GM19324 (cell line): ENCODE measurements around the gene STXBP3.
"Not testable (repeated sequence)": the region's sequence is repeated elsewhere in the genome, so short reads cannot be mapped to it uniquely, and the experiment has no call there.

Experiments
- ATAC-seq: cut with Tn5 transposase; IDR thresholded peaks from one replicate; pipeline ENCODE4 v1.9.1; 2021; ENCODE audit warnings: mild to moderate bottlenecking, moderate library complexity; ENCODE audit not compliant: unreplicated experiment, low FRiP score

STXBP3 gene

DNA sequence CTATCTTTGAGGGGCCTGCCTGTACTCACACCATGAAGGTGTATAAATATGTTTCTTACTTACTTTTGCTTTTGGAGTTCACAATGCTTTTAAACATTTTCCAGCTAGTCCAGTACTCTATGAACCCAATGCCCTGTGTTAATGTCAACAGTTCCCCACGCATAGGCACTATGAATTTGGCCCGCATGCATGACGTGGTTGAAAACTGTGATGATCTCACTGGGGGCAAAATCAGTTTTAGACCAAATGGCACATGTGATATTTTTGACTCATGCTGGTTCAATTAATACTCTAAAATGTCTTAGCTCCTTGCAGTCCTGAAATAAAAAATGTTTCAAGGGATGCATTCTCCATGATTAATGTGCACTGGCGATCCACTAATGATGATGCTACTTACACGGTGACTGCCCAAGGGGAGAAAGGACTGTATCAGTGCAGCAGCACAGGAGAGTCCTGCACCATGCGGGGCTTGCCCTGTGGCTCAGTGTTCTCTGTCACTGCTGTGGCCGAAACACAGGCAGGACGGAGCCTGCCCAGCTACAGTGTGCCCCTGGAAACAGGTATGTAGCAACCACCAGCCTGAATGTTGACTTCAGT, 18.0 kb upstream of the STXBP3 start:
- ATAC-seq: no peak

DNA sequence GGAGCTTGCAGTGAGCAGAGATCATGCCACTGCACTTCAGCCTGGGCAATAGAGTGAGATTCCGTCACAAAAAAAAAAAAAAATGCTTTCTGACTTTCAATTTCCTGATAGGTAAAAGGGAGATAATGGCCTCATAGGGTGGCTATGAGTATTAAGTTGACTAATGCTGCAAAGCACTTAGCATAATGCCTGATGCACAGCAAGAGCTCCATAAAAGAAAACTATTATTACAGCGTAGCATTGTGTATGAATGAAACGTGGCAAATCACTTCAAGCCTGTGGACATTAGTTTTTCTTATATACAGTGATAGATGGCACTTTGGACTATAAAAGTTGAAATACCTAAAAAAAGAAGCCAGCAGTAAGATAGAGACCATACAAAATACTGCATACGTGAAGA, 17.0 kb upstream of the STXBP3 start:
- ATAC-seq: no peak

DNA sequence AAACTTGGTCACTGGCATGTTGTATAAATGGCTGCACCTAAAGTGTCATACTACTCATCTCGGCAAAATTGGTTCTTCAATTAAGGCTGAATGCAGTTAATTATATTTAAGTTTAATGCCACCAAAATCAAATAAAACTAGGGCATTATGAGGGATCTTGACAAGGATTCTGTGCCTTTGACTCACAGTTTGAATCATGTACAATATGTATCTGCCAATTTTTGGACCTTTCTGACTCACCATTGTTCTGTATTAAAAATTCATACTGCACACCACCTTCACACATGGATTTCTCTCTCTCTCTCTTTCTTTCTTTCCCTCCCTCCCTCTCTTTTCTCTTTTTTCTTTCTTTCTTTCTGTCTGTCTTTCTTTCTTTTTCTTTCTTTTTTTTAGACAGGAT, 14.1 kb upstream of the STXBP3 start:
- ATAC-seq: no peak

DNA sequence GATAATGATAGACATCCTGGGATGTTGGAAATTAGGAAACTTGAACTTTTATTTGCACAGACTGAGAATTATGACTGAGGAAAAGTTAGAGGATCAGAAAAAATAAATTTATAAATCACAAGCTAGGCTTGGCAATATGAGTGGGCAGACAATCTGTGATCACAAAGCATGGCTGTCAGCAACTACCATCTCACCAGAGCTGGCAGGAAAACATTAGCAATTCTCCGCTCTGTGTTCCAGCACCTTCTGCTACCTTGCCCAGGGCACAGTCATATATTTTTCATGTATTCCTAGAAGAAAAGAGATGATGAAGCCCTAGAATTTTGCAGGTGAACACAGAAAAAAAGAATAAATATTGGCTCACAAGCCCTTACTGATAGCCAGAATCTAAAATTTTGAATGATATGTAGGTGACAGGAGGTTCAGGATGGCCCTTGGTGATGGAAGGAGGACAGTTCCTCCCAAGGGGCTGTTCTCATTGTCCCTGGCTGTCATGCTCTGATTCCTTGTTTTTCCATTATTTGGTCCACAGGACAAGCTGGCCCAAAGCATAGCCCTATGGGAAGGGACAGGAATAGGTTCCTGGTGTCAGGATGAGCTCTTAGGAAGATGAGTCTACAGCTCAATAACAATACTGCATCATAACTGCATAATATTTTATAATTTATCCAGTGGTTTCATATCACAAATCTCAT, 12.2 kb upstream of the STXBP3 start:
- no peak for ATAC-seq

DNA sequence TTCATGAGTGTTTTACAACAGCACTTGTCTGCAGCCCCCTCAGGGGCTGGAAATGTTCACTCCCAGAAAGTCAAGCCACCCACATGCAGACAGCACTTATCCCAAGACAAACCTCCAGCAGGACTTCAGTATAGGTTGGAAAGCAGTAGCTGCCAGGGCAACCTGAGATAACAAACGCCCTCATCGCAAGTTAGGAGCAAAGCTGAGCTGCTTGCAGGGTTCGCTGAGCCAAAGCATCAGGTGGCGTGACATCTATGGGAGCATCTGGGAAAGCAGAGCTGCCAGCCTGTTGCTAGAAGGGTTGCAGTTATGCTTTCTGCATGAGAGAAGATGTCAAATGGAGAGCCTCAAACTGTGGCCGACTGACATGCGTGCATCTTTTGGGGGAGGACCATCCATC, 4.2 kb upstream of the STXBP3 start:
- no peak for ATAC-seq

DNA sequence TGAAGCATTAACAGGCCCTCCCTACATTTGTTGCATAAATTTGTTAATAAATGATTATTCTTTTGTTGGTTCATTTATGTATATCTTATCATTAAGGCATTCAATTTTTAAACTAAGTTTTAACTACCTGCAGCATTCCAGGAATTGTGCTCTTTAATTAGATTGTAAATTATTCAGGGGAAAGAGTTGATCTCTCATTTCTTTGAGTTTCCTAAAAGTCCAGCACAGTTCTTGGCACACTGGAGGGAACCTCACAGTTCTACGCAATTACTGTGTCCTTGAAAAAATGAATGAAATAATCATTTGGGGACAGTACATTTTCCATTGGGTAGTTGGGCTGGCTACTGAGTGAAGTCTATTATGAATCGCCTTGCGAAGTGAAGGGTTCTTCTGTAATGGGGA, 493 bp upstream of the STXBP3 start:
- ATAC-seq: no peak

DNA sequence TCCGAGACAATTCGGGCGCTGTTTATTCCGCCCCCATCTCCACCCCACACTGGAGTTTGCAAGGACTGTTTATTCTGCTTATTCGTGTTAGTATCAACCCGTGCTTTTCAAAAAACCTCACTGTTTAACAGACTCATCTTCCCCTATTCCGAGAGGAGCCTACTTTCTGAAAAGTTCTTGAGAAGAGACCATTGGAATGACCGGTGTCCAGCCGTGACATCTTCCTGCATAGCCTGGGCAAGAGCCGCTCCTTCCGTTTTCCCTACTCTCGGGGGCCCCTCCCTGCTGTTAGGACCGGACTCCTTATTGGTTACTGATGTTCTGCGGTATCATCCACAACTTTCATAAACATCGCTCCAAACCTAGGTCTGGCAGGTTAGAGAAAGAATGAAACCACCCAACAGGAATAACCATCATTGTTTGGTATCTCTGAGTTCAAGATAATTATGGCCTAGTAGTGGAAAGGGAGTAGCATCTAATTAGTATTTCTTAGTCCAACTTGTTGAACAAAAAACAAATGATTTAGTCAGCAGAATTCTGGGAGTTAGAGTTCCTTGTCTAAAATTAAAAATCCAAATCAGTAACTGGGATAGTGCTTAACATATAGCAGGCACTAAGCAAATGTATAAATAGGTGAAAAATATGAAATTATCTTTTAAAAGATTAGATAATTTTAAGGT, 837 bp downstream of the STXBP3 start:
- peak; percentile 8 for ATAC-seq

DNA sequence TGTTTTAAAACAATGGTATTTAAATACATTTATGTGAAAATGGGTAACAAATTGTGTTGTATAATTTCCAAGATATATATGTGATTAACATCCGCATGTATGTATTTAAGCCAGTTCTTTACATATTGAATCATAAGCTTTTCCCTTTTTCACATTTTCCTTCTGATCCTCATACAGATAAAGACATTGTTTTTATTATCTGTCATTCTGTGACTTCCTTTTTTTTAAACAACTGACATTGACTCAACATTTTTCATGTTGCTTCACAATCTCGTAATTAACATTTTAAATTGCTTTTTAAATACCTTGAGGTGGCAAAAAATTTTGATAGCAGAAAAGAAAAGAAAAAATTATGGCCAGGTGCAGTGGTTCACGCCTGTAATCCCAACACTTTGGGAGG, 1.4 kb downstream of the STXBP3 start:
- ATAC-seq: no peak

DNA sequence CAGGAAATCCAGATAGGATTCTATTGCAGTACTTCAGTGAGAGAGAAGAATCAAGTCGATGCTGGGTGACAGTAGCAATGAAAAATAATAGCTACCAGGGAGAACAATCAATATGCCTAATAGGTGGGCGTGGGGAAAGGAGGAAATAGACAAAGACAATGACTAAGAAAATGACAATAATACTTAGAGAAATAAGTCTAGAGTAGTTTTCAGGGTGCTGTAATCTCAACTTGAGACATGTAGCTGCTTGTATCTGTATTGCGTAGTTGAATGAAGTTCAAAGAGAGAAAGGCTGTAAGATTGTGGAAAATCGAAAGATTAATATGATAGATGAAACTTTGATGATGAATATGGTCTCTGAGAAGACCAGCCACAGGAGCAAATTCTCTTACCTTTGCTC, 2.6 kb downstream of the STXBP3 start:
- ATAC-seq: no peak

DNA sequence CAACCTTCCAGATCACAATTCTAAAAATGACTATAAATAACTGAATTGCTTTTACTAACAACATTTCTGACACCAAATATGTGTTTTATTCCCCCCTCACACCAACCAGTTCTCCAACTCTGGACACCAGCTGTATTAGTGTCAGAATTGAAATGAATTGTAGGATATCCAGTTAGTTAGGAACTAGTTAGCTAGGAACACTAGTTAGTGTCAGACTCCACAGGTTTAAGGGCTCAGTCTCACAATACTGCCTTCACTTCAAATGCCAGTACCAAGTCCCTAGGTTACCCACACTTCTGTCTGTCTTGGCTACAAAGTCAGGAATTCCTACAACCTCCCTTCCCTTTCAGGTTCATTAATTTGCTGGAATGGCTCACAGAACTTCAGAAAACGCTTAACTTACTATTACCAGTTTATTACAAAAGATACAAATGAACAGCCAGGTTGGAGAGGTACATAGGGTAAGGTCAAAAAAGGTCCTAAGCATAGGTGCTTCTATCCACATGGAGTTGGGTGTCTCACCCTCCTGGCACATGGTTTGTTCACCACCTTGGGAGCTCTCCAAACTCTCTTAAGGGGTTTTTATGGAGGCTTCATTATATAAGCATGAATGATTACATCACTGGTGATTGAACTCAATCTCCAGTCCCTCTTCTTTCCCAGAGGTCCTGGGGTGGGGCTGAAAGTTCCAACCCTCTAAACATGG, 4.2 kb downstream of the STXBP3 start:
- no peak for ATAC-seq

DNA sequence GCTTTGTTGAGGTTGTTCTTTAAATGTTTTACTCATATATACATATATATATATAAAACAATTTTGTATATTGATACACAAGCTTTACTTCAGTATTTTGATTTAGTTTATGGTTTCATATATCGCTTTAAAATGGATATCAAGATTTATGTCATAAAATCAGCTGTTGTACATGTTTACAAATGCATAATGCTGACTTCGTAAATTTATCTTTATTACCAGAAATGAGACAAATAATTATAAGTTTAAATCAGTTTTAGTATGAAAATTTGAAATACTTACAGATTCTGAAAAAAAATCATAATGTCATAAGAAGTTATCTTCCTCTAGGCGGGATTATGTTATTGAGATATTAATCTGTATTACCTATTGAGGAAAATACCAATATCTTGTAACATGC, 6.9 kb downstream of the STXBP3 start:
- ATAC-seq: no peak

DNA sequence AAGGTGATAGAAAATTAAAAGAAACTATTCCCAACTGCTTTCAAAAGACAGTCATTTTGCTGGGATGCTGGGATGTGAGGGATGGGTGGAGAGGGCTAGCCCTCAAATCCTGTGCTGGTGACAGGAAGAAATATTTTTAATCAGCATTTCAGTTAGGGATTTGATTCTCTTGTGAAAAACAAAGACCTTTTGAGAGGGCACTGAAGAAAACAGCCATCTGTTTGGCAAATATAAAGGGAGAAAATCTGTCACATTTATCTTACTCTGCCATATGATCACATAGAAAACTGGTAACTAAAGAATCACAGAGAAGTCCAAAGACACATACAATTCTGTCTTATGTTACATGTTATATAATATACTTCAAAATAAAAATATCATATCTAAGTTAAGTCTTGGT, 12.3 kb downstream of the STXBP3 start:
- no peak for ATAC-seq

DNA sequence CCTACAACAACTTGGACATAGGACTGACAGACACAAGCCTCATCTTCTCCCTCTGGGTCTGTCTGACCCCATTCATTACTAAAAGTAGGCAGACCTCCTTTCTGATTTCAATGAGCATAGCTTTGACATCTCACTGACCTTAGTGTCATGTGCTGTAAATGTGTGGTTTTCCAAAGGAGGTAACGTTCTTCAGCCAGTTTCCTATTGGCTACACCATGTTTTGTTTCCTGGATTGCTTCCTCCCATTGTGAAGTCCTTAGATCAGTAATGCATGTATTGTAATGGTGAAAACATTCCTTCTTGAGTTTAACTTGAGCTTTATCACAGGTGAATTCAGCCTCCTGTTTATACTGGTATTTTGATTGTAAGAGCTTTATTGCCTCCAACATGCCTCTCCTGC, 20.6 kb downstream of the STXBP3 start:
- no peak for ATAC-seq

DNA sequence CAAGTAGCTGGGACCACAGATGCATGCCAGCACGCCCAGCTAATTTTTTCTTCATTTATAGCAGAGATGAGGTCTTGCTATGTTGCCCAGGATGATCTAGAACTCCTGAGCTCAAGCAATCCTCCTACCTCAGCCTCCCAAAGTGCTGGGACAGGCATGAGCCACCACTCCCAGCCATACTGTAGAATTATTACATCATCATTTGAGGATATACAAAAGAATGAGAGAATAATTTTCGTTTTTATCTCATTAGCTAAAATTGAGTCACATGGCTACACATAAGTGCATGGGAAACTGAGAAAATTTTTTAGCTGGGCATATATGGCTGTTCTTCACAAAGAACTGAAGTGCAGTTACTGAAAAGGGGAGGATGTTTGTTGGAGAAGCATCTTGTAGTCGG, 21.2 kb downstream of the STXBP3 start:
- no peak for ATAC-seq

DNA sequence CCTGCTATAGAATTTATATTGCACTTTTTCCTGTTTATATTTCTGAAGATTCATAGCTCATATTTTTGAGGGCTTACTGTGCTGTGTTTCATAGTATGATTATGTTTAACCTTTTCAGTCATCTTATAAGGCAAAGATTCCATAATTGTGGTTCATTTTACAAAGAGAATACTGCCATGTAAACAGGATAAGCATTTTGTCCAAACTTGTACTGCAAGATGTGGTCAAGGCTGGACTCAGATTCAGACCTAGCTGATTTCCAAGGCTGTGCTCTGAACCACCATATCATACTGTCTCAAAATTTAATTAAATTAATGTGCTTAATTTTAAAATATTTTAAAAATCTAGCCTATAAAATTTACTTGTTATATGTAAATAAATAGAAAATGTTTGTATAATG, 31.4 kb downstream of the STXBP3 start:
- no peak for ATAC-seq

DNA sequence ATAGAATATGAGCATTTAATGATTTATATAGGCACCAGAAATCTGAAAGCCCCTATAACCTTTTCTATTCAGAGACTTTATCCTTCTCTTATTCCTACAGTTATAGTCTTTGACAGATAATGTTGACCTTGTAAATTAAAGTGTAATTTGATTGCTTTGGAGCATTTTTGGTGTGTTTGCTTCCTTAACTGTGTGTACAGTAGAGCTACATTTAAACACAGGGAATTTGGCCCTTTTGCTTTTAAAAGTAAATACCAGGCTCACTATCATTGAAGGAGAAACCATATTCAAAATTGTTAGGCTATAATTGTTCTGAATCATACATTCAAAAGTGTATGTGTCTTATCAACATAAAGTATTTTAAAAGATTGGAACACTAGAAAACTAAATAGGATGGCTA, 33.0 kb downstream of the STXBP3 start:
- ATAC-seq: no peak

DNA sequence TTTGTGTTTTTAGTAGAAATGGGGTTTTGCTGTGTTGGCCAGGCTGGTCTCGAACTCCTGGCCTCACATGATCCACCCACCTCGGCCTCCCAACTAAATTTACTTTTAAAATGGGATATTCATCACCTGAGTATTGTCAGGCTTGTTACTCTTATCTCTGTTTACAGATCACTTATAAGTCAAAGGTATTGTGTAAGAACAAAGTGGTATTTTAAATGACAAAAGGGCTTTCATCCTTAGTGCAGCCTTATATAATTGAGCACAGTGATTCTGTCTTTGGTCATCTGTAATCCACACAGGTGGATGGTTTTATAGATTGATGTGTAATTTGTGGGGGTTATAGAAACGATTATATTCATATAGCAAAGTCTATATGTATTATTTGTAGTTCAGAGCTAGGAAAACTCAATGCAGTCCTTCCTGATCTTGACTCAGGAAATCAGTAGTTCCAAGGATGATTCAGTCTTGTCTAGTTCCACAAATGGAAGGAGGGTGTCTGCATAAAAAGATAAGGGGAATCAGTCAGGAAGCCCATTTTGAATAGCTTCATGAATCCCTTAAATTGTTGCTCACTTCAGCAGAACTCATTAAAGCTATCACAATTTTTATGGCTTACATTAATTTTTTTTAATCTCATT, 34.6 kb downstream of the STXBP3 start:
- ATAC-seq: no peak

DNA sequence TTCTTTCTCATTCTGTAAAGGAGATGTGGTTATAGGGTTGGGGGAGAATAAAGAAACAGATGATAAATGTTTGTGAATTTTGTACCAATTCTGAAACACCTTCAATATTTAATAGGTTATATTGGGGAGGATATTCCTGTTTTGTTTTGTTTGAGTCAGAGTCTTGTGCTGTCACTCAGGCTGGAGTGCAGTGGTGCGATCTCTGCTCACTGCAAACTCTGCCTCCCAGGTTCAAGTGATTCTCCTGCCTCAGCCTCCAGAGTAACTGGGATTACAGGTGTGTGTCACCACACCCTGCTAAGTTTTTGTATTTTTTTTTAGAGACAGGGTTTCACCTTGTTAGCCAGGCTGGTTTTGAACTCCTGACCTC, 35.1 kb downstream of the STXBP3 start:
- ATAC-seq: not testable (repeated sequence)

DNA sequence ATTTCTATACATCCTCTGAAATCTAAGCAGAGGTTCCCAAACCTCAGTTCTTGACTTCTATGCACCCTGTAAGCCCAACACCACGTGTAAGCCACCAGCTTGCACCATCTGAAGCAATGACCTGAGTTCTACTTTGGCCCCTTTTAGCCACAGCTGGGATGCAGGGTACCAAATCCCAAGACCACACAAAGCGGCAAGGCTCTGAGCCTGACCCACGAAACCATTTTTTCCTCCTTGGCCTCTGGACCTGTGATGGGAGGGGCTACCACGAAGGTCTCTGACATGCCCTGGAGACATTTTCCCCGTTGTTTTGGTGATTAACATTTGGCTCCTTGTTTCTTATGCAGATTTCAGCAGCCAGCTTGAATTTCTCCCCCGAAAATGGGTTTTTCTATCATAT, 38.8 kb downstream of the STXBP3 start:
- no peak for ATAC-seq

DNA sequence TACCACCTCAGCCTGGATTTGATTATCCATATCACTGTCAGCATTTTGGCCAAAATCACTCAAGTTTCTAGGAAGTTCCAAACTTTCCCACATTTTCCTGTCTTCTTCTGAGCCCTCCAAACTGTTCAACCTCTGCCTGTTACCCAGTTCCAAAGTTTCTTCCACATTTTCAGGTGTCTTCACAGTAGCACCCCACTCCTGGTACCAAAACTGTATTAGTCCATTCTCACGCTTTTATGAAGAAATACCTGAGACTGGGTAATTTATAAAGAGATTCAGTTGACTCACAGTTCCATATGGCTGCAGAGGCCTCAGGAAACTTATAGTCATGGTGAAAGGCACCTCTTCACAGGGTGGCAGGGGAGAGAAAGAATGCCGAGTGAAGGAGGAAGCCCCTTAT, 39.4 kb downstream of the STXBP3 start:
- no peak for ATAC-seq

DNA sequence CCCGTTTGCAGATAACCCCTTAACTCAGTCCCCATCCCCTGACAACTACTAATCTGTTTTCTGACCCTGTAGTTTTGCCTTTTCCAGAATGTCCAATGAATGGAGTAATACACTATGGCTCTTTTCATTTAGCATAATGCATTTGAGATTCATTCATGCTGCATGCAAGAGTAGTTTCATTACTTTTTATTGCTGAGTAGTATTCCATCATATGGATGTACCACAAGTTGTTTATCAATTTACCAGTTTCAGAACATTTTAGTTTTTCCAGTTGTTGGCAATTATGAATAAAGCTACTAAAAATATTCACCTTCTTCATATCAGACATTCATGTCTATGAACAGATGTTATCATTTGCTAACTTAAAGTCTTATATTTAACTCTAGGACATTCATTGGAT, 45.3 kb downstream of the STXBP3 start:
- no peak for ATAC-seq
